GM18508 (cell line): Measurements from ENCODE around the gene APLNR.

ENCODE experiments used
- ATAC-seq: cut with Tn5 transposase; IDR thresholded peaks from one replicate; pipeline ENCODE4 v1.9.1; 2021; ENCODE audit warnings: moderate number of reproducible peaks; ENCODE audit not compliant: insufficient read depth, unreplicated experiment

The APLNR gene

GRCh38 chr11:57254631-57255030 is 17.6 kb upstream of the APLNR start:
- ATAC-seq, result no peak

- ATAC-seq, result no peak
Measured at GRCh38 chr11:57251491-57252104, 14.5 kb upstream of the APLNR start.

GRCh38 chr11:57251037-57251436 is 14.0 kb upstream of the APLNR start:
- no peak for ATAC-seq

GRCh38 chr11:57249384-57250319 is 12.6 kb upstream of the APLNR start:
- ATAC-seq, result no peak

- ATAC-seq, result no peak
Measured at GRCh38 chr11:57248780-57249383, 11.8 kb upstream of the APLNR start.

- no peak for ATAC-seq
Measured at GRCh38 chr11:57244911-57245310, 7.9 kb upstream of the APLNR start.

- no peak for ATAC-seq
Measured at GRCh38 chr11:57241353-57241972, 4.4 kb upstream of the APLNR start.

GRCh38 chr11:57240757-57241156 is 3.7 kb upstream of the APLNR start:
- no peak for ATAC-seq

GRCh38 chr11:57240007-57240406 is 3.0 kb upstream of the APLNR start:
- ATAC-seq, result no peak

GRCh38 chr11:57239348-57239747 is 2.3 kb upstream of the APLNR start:
- no peak for ATAC-seq

- ATAC-seq, result no peak
Measured at GRCh38 chr11:57235761-57236703, 1.0 kb downstream of the APLNR start.

GRCh38 chr11:57233702-57234101 is 3.3 kb downstream of the APLNR start:
- ATAC-seq, result no peak

- no peak for ATAC-seq
Measured at GRCh38 chr11:57231539-57232253, 5.4 kb downstream of the APLNR start.

GRCh38 chr11:57230791-57231538 is 6.1 kb downstream of the APLNR start:
- no peak for ATAC-seq

GRCh38 chr11:57230316-57230715 is 6.7 kb downstream of the APLNR start:
- ATAC-seq, result no peak

GRCh38 chr11:57228600-57228999 is 8.4 kb downstream of the APLNR start:
- no peak for ATAC-seq

- ATAC-seq, result no peak
Measured at GRCh38 chr11:57224537-57224936, 12.5 kb downstream of the APLNR start.

GRCh38 chr11:57224128-57224527 is 12.9 kb downstream of the APLNR start:
- no peak for ATAC-seq
